ENCODE data around the gene HERPUD1. TPM values are rescaled to one million over a fixed set of nuclear protein-coding genes. Genes with fewer than 3 reads are reported as not detected.

Gene HERPUD1
- total and polyA plus RNA-seq, 2 of the 8 experiments (the other 6 are each of a cell fraction or from before 2014, with no cell fraction given), result 23.3 to 34.7 TPM

GRCh38 chr16:56895813-56896212 is 36.1 kb upstream of the HERPUD1 start (continued):
- TF ChIP-seq CHD7 (IDR thresholded peaks at IDR 0.05; ENCODE audit: insufficient replicate concordance, low read length), result no peak
- TF ChIP-seq SP2 (IDR thresholded peaks at IDR 0.05; ENCODE audit: low read length), result no peak
- TF ChIP-seq BACH1 (IDR thresholded peaks at IDR 0.05; ENCODE audit: low read length), result no peak
- TF ChIP-seq YY1 (IDR thresholded peaks at IDR 0.05; ENCODE audit: low read depth, low read length), result no peak
- no peak for TF ChIP-seq ATF2 (IDR thresholded peaks at IDR 0.05; ENCODE audit: low read length)
- no peak for TF ChIP-seq GABPA (IDR thresholded peaks at IDR 0.05; ENCODE audit: borderline replicate concordance, insufficient read depth, low read length)
- no peak for TF ChIP-seq BRCA1 (IDR thresholded peaks at IDR 0.05; ENCODE audit: low read depth, low read length)
- TF ChIP-seq USF2 (IDR thresholded peaks at IDR 0.05; ENCODE audit: low read length), result no peak
- TF ChIP-seq KDM4A (IDR thresholded peaks at IDR 0.05; ENCODE audit: low read depth, low read length, severe bottlenecking), result no peak
